BE2C (cell line): ENCODE measurements around the gene RNF213.

Experiments
- DNase-seq: peaks from one replicate; pipeline ENCODE4 v3.0.0-alpha.2; 2020
- H3K27me3 ChIP-seq: fragments of 250-450 bp; sonication (Bioruptor Pico); 2 replicates; pipeline ENCODE4 v1.5.1; 2020; ENCODE audit warnings: mild to moderate bottlenecking
- H3K36me3 ChIP-seq: fragments of 250-450 bp; sonication (Bioruptor Pico); 2 replicates; pipeline ENCODE4 v1.5.1; 2020; ENCODE audit warnings: mild to moderate bottlenecking
- H3K4me1 ChIP-seq: fragments of 250-450 bp; sonication (Bioruptor Pico); 2 replicates; pipeline ENCODE4 v1.5.1; 2020
- H3K4me3 ChIP-seq: 2 replicates; pipeline ENCODE4 v1.5.1; 2011; ENCODE audit warnings: low read depth, low read length
- H3K9me3 ChIP-seq: fragments of 250-450 bp; sonication (Bioruptor Pico); 2 replicates; pipeline ENCODE4 v1.5.1; 2020
- TF ChIP-seq, protein P1 (sequence below): IDR thresholded peaks from 2 replicates; pipeline ENCODE4 v1.5.1; 2012; ENCODE audit warnings: mild to moderate bottlenecking, low read depth, low read length

Gene RNF213

DNA sequence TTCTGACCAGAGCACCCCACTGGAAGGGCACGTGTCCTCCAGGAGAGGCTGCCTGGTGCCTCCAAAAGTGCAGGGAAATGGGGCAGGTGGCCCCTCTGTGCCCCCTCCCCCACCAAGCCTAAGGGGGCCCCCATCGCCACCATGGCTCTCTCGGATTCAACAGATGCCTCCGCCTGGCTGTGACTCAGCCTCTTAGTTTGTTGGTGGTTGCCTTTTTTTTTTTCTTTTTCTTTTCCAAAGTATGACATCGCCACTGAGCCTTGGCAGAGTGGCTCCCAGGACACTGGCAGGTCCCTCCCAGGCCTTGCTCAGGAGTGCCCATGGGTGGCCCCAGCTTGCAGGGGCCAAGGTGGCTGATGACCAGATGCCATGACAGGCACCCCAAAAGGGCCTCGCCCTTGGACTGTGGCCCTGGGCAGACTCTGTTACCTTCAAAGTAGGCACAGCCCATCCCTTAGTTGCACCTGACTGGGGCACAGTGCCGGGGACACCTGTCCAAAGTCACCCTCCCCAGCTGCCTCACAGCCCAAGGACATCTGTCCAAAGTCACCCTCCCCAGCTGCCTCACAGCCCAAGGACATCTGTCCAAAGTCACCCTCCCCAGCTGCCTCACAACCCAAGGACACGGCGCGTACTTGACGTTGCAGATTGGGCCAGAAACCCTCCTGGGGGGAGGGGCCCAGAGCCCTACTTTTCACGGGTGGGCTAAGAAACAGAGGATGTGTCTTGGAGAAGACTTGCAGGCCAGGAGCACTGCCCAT, 186.2 kb downstream of the RNF213 start:
- no peaks in the 10 kb centered on the region for H3K27me3 ChIP-seq
- TF ChIP-seq, protein P1, sequence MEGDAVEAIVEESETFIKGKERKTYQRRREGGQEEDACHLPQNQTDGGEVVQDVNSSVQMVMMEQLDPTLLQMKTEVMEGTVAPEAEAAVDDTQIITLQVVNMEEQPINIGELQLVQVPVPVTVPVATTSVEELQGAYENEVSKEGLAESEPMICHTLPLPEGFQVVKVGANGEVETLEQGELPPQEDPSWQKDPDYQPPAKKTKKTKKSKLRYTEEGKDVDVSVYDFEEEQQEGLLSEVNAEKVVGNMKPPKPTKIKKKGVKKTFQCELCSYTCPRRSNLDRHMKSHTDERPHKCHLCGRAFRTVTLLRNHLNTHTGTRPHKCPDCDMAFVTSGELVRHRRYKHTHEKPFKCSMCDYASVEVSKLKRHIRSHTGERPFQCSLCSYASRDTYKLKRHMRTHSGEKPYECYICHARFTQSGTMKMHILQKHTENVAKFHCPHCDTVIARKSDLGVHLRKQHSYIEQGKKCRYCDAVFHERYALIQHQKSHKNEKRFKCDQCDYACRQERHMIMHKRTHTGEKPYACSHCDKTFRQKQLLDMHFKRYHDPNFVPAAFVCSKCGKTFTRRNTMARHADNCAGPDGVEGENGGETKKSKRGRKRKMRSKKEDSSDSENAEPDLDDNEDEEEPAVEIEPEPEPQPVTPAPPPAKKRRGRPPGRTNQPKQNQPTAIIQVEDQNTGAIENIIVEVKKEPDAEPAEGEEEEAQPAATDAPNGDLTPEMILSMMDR = no peak
- H3K9me3 ChIP-seq = no peaks in the 10 kb centered on the region
- H3K4me3 ChIP-seq = no peak overlapping the region
- H3K36me3 ChIP-seq = no peaks in the 10 kb centered on the region
- no peak for DNase-seq
- no peaks in the 10 kb centered on the region for H3K4me1 ChIP-seq

DNA sequence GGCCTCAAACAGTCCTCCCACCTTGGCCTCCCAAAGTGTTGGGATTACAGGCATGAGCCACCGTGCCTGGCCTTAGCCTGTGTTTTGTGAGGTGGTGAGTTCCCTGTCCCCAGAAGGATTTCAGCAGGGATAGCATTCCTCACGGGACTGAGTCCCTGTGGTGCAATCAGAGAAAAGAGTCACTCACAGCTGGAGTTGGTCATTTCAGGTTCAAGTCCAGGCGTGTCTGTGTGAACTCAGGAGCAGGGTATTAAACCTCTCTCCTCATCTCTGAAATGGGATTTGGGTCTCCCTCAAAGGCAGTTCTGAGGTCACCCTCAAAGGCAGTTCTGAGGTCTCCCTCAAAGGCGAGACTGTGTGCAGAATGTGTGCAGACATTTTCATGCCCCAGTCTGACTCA, 187.1 kb downstream of the RNF213 start:
- TF ChIP-seq, protein P1 = no peak
- no peaks in the 10 kb centered on the region for H3K27me3 ChIP-seq
- H3K36me3 ChIP-seq = no peaks in the 10 kb centered on the region
- no peaks in the 10 kb centered on the region for H3K9me3 ChIP-seq
- no peak overlapping the region for H3K4me3 ChIP-seq
- no peaks in the 10 kb centered on the region for H3K4me1 ChIP-seq
- no peak for DNase-seq
